GM12878 (cell line): ENCODE results near the gene BATF3. TPM values are rescaled to one million over a fixed set of nuclear protein-coding genes. Genes with fewer than 3 reads are reported as not detected.

Experiments used
- ATAC-seq: fragments of 200-7000 bp; cut with Tn5 transposase; 3 replicates; pipeline ENCODE4 v1.9.1; 2020; ENCODE audit warnings: mild to moderate bottlenecking, moderate library complexity
- BruUV-seq: library from RNA; stranded (reverse); fragments of 400-500 nt; replicated peaks from 2 replicates; lab custom pipeline; 2021; lab: Mats Ljungman, UMichigan
- CTCF ChIA-PET: fragments of 300-600 bp; sonication (Branson Sonifier 250); formaldehyde crosslinking; extraction: SDS; loops from one replicate; lab custom pipeline; 2021; ENCODE audit warnings: inconsistent platforms; lab: Yijun Ruan, JAX
- POLR2A ChIA-PET: fragments of 350-600 bp; formaldehyde crosslinking; extraction: SDS; loops from one replicate; lab custom pipeline; 2021; ENCODE audit warnings: inconsistent platforms; lab: Charles Lee
- RAD21 ChIA-PET: fragments of 300-600 bp; sonication (Branson Sonifier 250); formaldehyde crosslinking; loops from one replicate; lab custom pipeline; 2023; ENCODE audit warnings: antibody characterized with exemption; ENCODE audit not compliant: unreplicated experiment; lab: Charles Lee
- SMC1A ChIA-PET: fragments of 300-600 bp; sonication (Branson Sonifier 250); formaldehyde crosslinking; loops from one replicate; lab custom pipeline; 2023; ENCODE audit not compliant: unreplicated experiment, uncharacterized antibody; lab: Charles Lee
- DNase-seq: peaks from one replicate; pipeline ENCODE4 v3.0.0-alpha.2; 2011; ENCODE audit warnings: low read depth, low spot score
- FAIRE-seq: peaks from 3 replicates; lab custom pipeline; 2011; peaks lifted over from hg19 to GRCh38; lab: Jason Lieb, UNC
- H2AFZ ChIP-seq: 2 replicates; pipeline ENCODE4 v1.6.0; 2011; ENCODE audit warnings: low read depth, low read length, control low read depth; ENCODE audit not compliant: control insufficient read depth
- H3K27ac ChIP-seq: 2 replicates; pipeline ENCODE4 v1.5.1; 2011; ENCODE audit warnings: control low read depth; ENCODE audit not compliant: control insufficient read depth, insufficient read depth
- H3K27me3 ChIP-seq, 2 experiments: replicated peaks in 1 of 2; 2 replicates each; pipeline versions ENCODE4 v1.6.0 to v1.6.1; 2011; ENCODE audit warnings: low read length in 1 of 2; ENCODE audit not compliant: control insufficient read depth in 2 of 2, insufficient read depth in 2 of 2
- H3K36me3 ChIP-seq, 2 experiments: 2 replicates each; pipeline ENCODE4 v1.5.1; 2011; ENCODE audit warnings: low read length in 1 of 2; ENCODE audit not compliant: control insufficient read depth in 2 of 2, insufficient read depth in 2 of 2
- H3K4me1 ChIP-seq: 2 replicates; pipeline ENCODE4 v1.6.1; 2011; ENCODE audit warnings: mild to moderate bottlenecking, low read length, moderate library complexity, mixed read lengths; ENCODE audit not compliant: control insufficient read depth, insufficient read depth
- H3K4me2 ChIP-seq: 2 replicates; pipeline ENCODE4 v1.6.0; 2011; ENCODE audit warnings: control low read depth; ENCODE audit not compliant: control insufficient read depth, insufficient read depth
- H3K4me3 ChIP-seq: fragments of 200-600 bp; sonication (generic); 2 replicates; pipeline ENCODE4 v1.5.1; 2016
- H3K79me2 ChIP-seq: 2 replicates; pipeline ENCODE4 v1.6.0; 2011; ENCODE audit warnings: low read length; ENCODE audit not compliant: control insufficient read depth, insufficient read depth
- H3K9ac ChIP-seq: 2 replicates; pipeline ENCODE4 v1.8.0; 2011; ENCODE audit warnings: low read length, control low read depth, mixed read lengths; ENCODE audit not compliant: control insufficient read depth, insufficient read depth
- H3K9me3 ChIP-seq: replicated peaks from 3 replicates; pipeline ENCODE4 v1.5.1; 2011; ENCODE audit warnings: mild to moderate bottlenecking, low read length; ENCODE audit not compliant: control insufficient read depth, insufficient read depth
- H4K20me1 ChIP-seq: 2 replicates; pipeline ENCODE4 v1.6.0; 2011; ENCODE audit not compliant: control insufficient read depth, insufficient read depth
- BCL11A ChIP-seq: IDR thresholded peaks from 2 replicates; pipeline ENCODE4 v1.6.1; 2011; ENCODE audit warnings: low read depth, low read length
- WGBS: methylation state at CpG from one replicate; pipeline ENCODE4 v1.1.6; 2016; ENCODE audit warnings: low lambda C conversion rate; ENCODE audit not compliant: insufficient replicate concordance, insufficient coverage; ENCODE audit errors: missing lambda C conversion rate; 5-methylcytosine and 5-hydroxymethylcytosine counted together
- in situ Hi-C: fragments of 300-500 bp; cut with MboI; formaldehyde crosslinking; loops from 9 replicates; pipeline ENCODE4 v1.14.3; 2018; ENCODE audit warnings: mixed read lengths
- intact Hi-C: fragments of 100-400 bp; cut with micrococcal nuclease; formaldehyde crosslinking; loops from one replicate; pipeline ENCODE4 v1.14.2; 2022; ENCODE audit not compliant: unreplicated experiment
- polyA plus RNA-seq, 11 experiments: library from polyadenylated mRNA; depleted of rRNA in 4 of 11; unstranded in 6 of 11; stranded (reverse) in 5 of 11; fragments of >200 nt; fragmentation: Nextera tagmentation in 4 of 11; fragmentation: Illumina TruSeq in 1 of 11; extraction: Ambion mirVana in 4 of 11; extraction: Trizol in 1 of 11; gene quantifications; 1 replicate in 1 of 11; 2 replicates in 10 of 11; pipeline versions ENCODE4 v1.2.1 to v1.2.3, GENCODE V29; 2011 to 2016; ENCODE audit warnings: inconsistent platforms in 2 of 11, missing spikeins in 2 of 11, low read depth in 1 of 11
- total RNA-seq, 4 experiments: library from RNA; depleted of rRNA in 3 of 4; stranded (reverse); fragments of >200 nt in 3 of 4; fragmentation: Illumina TruSeq in 1 of 4; extraction: Trizol in 1 of 4; gene quantifications; 2 replicates each; pipeline versions ENCODE4 v1.2.1 to v1.2.3, GENCODE V29; 2013 to 2021
- TF ChIP-seq, protein P1 (sequence below): IDR thresholded peaks from 2 replicates; pipeline ENCODE4 v1.6.1; 2011; ENCODE audit warnings: mild to moderate bottlenecking, low read depth, low read length, moderate library complexity; ENCODE audit not compliant: insufficient replicate concordance

Gene BATF3
- total and polyA plus RNA-seq, 10 of the 15 experiments (the other 5 are each of a cell fraction or from before 2014, with no cell fraction given), result 11.1 to 56.8 (median 30.8) TPM

- Histone ChIP-seq H2AFZ (peak overlapping the region; percentile 48), H3K79me2 (peaks cover 6% of the 10 kb centered on the region), H3K4me3 (peak overlapping the region; percentile 21; the same call in 1 of the 2 replicates), H3K4me2 (peak overlapping the region; percentile 95), H4K20me1 (no peaks in the 10 kb centered on the region), H3K4me1 (peaks cover 29% of the 10 kb centered on the region), H3K27ac (0 out of 2 replicates have a peak overlapping the region, but pooled peaks have one; percentile 8), H3K27me3 (no peaks in the 10 kb centered on the region), H3K9ac (no peak overlapping the region), H3K36me3 (peaks cover 0 to 5% of the 10 kb centered on the region in 2 experiments; a peak in 1 of 4 replicates), H3K9me3 (no peaks in the 10 kb centered on the region)
- ChIA-PET POLR2A (interaction anchor here (0.6 to 4.7 kb wide), 5 partner anchors 19 to 219 kb away, joined by 3 to 29 read pairs (median 4); no protein-coding TSS in a partner anchor), CTCF (interaction anchor here (1.1 to 4.7 kb wide), 12 partner anchors 19 to 241 kb away, joined by 3 to 91 read pairs (median 6); no protein-coding TSS in a partner anchor), SMC1A (interaction anchor here (0.5 to 4.8 kb wide), 14 partner anchors 13 to 220 kb away, joined by 3 to 64 read pairs (median 6); no protein-coding TSS in a partner anchor), RAD21 (interaction anchor here (0.6 to 4.8 kb wide), 10 partner anchors 7 to 219 kb away, joined by 3 to 47 read pairs (median 6); no protein-coding TSS in a partner anchor)
- DNase-seq, result no peak
- intact Hi-C loops (no loop called here), in situ Hi-C loops (no loop called here)
- FAIRE-seq, result no peak
- no peak for ATAC-seq
- no peak for TF ChIP-seq BCL11A
- TF ChIP-seq, protein P1, sequence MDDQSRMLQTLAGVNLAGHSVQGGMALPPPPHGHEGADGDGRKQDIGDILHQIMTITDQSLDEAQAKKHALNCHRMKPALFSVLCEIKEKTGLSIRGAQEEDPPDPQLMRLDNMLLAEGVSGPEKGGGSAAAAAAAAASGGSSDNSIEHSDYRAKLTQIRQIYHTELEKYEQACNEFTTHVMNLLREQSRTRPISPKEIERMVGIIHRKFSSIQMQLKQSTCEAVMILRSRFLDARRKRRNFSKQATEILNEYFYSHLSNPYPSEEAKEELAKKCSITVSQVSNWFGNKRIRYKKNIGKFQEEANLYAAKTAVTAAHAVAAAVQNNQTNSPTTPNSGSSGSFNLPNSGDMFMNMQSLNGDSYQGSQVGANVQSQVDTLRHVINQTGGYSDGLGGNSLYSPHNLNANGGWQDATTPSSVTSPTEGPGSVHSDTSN, result no peak
- no TSS peak for BruUV-seq
- 15% methylated on average over 13 of the region's 13 CpGs for WGBS
These were observed 2.8 kb downstream of the BATF3 start for GRCh38 chr1:212696721-212697331.
